Stimulated activated CD8-positive, alpha-beta memory T cell treated with anti-CD3 and anti-CD28 coated beads, Interleukin-4, amount 100 ng/mL, for 4 hours (primary cell): ENCODE results near the gene RASGRP1.
A peak's percentile ranks its signal among the peaks of the same experiment; 100 is the strongest.

Source experiments
- DNase-seq, 2 donors: peaks; one replicate each; pipeline ENCODE4 v3.0.0-alpha.2; 2020; ENCODE audit warnings: low read depth in 2 of 2, low spot score in 1 of 2

The RASGRP1 gene

DNA sequence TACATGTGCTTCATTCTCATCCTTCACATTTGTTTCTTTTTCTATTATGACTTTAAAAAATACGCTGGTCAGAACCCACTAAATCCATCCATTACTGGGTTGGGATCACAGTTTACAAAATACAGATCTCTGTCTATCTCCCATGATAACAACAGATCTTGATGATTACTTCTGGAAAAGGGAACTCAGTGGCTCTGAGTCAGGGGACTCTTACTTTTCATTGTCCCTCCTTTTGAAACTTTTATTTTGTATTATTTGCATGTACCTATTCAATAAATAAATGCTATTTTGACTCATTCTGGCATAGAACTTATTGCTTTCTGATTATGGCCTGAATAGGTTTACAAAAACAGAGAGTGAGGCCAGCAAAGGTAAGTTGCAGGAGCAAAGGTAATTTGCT lies 11.6 kb upstream of the RASGRP1 start:
- no peak for DNase-seq

DNA sequence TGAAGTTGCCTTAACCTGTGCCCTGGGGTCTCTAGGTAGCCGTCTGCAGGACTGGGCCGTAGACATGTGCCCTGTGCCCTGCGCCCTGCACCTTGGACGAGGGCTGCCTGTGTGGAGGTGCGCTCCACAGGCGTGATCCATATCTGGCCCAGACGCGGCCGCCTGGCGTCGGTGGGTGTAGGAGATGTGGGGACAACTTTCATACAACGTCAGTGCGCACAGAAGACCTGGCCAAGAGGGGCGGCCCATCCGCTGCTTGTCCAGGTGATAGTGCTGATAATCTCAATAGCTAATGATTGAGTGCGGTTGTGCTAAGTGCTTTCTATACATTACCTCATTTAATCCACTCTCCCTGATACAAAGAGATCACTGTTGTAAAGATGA lies 665 bp upstream of the RASGRP1 start:
- DNase-seq: no peak

DNA sequence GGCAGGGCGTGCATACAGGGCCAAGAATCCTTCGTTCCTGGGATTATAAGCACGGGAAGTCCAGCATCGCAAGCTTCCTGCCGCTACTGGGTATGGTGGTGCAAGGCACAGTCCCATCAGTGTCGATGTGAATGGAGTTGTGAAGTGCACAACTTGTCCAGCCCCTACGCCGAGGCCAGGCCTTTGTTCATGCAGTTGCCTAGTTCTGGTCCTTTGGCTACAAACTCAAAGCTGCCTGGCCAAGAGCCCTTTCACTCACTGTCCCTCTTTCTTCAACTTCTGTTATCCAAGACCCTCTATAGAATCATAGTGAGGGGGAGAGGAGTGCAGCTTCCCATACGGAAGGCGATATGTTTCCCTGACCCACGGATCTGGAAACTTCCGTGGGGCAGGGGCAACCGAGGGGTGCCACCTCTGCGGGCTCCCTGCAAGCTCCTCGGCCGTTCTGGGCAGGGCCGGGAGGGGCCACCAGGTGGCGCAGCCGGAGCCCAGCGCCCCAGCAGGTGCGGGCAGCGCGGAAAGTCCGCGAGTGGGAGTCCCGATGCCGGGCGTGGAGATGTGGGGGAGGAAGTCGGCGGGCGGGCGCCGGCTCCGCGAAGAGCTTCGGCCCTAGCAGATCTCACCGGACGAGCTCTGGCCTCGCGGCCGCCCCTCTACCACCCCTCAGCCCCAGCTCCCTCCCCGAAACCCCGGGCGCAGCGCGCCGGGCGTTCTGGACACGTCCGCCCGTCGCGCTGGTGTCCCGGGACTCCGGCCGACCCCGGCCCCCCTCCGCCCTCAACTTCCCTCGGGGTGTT lies 693 bp downstream of the RASGRP1 start:
- peak; percentile 74 to 79 for DNase-seq

- no peak for DNase-seq
These were observed 2.3 kb downstream of the RASGRP1 start for GRCh38 chr15:38562278-38562677.

DNA sequence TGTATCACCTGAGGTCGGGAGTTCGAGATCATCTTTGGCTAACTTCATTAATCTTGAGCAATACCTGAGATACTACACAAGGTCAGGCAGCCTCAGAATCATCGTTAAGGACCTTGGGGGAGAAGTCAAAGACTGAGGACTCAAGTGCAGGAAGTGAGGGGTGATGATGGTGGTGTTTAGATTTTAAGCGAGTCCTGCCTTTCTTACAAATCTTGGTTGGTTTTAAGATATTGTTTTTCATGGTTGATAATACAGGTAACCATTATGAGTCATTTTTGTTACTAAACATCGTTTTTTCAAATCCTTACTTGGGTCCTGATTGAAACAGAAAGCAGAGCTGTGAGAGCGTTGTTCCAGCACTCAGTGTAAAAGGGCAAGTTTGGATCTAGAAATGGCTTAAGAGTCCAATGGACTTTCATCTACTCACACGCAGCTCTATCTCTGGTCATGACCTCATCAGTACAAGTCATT lies 4.1 kb downstream of the RASGRP1 start:
- DNase-seq: no peak

- no peak for DNase-seq
These were observed 4.8 kb downstream of the RASGRP1 start for GRCh38 chr15:38559636-38560307.

DNA sequence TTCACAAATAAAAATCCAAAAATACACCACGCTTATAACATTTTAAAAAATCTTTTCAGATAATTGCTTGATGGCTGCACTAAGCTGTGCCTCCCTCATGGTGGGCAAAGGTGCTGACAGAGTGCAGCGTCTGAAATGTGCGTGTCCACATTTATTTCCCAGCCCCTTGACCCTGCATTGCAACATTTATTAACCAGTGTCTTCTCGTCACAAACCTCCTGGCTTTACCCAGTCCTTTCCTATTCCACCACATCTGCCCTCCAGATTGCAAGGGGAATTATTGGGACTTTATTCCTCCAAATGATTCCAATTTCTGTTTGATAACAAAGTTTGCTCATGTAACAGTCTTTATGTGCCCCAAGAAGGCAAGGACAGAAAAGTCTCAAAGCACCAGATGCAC lies 5.5 kb downstream of the RASGRP1 start:
- no peak for DNase-seq

GRCh38 chr15:38558372-38559059 lies 6.1 kb downstream of the RASGRP1 start:
- DNase-seq: no peak

DNA sequence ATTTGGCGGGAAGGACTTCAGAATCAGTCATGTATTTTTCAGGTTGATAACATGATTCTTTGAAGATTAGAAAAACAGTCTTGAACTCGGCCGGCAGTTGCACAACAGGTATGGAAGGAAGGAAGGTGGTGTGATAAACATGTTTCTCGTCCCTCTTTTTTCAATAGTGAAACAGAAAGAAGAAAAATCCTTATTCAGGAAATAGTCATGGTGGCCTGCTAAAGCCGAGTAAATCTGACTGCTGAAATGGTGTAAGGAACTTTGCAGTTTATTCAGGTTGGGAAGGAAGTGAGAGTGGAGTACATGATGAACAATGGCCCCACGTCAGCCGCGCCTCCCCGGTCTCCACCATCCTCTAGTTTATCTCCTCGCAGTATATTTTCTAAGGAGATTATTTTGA lies 6.7 kb downstream of the RASGRP1 start:
- DNase-seq: no peak

DNA sequence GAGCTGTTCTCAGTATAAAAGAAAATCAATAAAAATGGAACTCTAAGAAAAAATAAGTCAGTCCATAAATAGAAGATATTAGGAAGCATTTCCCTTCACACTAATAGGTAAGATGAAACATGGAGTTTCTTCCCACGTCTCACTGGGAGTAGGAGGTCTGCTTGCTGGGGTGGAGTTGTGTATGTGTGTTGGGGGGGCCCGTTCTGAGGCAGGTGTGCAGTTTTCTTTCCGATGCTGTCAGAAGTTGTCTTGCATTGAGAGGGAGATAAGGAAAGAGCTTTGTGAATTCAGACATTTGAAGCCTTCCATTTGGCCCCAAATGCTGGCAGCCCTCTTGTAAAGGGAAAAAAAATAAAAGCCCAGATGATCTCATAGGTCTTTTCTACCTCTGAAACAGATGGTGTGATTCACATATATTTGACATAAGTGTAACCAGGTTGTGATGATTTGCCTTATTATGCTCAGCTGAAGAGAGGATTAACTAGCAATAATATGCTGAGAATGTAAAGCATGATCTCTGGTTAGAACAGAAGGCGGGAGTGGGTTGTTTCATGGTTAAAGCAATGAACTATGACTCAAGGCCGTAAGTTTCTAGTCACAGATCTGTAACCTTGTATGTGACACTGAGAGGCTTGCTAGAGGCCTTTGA lies 8.8 kb downstream of the RASGRP1 start:
- no peak for DNase-seq

DNA sequence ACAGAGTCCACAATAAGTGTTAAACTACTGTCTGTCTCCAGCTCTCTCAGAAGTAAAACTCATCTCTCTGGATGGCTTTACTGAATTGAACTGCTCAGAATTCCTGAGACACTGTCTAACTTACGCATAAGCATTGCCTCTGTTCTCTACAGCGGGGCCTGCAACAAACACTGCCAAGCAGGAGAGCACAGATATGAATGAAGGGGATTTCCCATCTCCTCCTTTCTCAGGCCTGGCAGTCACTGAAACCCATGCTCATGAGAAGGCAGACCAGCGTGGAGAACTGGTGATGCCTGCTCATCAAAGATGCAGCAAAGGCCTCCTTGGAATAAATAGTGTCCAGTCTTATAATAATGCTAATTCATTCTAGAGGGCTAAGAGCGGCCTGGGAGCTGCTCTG lies 10.3 kb downstream of the RASGRP1 start:
- DNase-seq: no peak

DNA sequence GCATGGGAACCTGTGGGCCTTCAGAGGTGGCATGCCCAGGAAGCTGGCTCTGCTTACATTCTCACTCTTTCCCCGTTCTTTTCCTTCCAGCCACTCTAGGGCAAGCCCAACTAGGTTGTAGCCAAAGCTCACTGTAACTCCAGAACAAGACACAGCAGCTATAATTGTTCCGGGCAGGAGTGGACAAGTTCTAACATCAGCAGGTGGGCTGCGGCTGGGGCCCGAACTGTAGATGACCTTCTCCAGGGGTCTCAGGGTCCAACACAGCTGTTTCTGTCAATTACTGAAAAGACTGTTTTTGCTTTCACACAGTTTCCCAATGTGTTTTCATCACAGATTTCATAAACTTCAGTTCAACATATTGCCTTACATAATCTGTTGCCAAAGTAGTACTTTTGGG lies 11.5 kb downstream of the RASGRP1 start:
- DNase-seq: no peak

DNA sequence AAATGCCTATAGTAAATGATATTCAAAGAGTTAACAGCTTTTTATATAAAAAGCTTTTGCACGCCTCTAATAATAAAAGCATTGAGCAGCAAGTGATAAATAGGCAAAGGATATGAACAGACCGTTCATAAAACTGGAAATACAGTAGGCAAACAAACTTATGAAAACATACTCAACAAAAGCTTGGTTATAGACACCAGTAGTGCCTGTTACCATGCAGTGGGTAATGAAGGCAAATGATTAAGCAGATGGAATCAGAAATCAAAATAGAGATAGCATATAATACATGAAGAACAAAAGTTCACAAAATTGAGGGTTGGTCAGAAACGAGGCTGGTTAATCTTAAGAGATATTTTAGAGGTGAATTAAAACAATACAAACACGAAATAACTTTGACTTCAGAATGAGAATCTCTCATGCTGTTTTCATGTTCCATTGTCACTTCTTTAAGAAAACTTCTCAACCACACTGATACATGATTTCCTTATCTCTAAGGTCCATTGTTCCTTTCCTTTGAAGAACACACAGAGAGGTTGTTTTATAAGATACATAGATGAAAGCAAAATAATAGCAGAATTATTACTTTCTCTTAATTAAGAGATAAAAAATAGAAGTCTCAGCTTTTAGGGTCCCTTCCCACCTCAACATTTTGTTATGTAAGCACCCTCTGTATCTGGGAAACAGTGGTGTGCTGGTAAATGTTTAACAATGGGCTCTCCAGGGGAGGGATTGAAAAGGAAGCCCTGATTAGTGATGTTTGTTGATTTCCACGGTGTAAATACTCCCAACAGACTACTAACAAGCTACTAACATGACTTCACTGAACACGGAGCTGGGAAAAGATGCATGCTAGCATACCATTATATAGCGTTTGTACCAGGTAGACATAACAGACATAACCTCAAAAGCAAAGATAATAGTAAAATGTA lies 12.6 kb downstream of the RASGRP1 start:
- DNase-seq: no peak

DNA sequence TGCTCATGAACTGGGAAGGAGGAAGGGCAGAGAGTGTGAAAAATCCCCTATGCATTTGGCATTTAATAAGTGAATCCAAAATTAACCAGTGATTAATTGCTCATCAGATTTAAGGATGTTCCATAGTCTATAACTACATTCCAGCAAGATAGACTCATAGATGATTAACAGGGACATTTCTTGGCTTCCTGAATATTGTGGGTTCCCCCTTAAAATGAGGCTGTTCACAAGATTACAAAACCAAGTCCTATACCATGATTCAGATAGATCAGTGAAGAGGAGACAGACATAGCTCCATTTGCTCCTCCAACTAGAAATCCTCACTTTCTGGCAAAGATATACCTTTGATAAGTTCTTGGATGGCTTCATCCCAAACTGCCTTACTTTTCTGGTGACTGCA lies 15.4 kb downstream of the RASGRP1 start:
- DNase-seq: no peak

DNA sequence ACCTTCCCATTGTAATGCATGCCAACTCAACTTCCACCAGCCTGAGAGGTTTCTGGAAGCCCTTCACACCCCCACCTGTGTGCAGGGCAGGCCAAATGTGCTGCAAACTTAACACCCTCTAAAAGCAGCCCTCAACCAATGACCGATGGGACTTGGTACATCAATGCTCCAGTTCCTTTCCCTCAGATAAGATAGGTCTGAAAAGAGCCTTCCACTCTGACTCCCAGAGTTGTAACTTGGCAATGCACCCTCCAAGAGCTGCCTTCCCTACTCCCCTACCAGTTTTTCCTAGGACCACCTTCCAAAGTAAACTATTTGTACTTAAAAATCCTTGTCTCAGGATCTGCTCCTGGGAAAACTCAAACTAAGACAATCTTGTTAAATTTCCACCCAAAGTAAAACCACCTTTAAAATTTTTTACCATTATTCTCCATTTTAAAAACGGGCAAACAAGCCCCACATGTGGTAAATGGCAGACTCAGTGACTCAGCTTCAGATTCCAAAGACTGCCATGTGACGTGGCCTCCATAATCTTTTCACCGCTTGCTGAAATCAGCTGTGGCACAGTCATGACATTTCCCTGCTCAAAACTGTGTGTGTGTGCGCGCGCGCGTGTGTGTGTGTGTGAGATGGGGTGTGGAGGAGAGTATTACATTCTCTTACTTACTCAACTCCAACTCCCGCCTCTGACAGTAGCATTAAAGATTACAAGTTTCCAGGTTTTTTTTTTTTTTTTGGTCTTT lies 17.2 kb downstream of the RASGRP1 start:
- DNase-seq: no peak

DNA sequence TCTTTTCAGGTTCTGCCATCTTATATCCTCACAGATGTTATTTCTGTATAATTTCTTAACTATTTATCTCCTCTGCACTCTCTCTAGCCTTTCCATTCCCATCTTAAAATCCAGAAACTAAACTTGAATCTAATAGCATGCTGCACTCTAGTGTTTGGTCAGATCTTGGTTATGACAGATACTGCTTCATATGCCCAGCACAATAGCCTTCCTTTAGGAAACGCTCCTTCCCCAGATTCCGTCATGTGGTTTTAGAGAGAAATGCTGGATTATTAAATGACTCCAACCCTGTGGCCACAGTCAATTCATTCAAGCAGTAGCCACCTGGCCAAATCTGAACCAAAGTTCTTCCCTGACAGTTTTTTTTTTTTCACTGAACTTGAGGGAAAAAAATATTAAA lies 19.4 kb downstream of the RASGRP1 start:
- no peak for DNase-seq

GRCh38 chr15:38541026-38541425 lies 23.6 kb downstream of the RASGRP1 start:
- no peak for DNase-seq

GRCh38 chr15:38540510-38540909 lies 24.1 kb downstream of the RASGRP1 start:
- DNase-seq: no peak

DNA sequence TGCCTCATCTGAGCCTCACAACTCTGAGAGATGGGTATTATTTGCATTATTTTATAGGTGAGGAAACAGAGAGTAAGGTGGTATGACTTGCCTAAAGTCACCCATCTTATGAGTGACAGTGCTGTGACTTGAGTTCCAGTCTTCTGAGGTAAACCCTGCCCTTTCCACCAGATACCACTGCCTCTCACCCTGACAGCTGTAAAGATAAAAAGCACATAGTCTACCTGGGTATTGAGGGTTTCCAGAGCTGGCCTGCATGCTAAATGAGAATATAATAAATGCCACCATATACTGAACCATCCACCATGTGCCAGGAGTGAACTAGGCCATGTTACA lies 25.6 kb downstream of the RASGRP1 start:
- DNase-seq: no peak
